Stimulated activated CD8-positive, alpha-beta memory T cell treated with anti-CD3 and anti-CD28 coated beads, Interleukin-7, amount 100 ng/mL, for 24 hours (primary cell): ENCODE data around the gene ZNF143.
"Not testable (repeated sequence)": the region's sequence is repeated elsewhere in the genome, so short reads cannot be mapped to it uniquely, and the experiment has no call there.

ENCODE experiments used
- DNase-seq: peaks from one replicate; pipeline ENCODE4 v3.0.0-alpha.2; 2020; ENCODE audit warnings: low read depth

ZNF143 gene

GRCh38 chr11:9549216-9549615, 88.4 kb downstream of the ZNF143 start:
- not testable (repeated sequence) for DNase-seq

GRCh38 chr11:9550191-9550628, 89.4 kb downstream of the ZNF143 start:
- no peak for DNase-seq

DNA sequence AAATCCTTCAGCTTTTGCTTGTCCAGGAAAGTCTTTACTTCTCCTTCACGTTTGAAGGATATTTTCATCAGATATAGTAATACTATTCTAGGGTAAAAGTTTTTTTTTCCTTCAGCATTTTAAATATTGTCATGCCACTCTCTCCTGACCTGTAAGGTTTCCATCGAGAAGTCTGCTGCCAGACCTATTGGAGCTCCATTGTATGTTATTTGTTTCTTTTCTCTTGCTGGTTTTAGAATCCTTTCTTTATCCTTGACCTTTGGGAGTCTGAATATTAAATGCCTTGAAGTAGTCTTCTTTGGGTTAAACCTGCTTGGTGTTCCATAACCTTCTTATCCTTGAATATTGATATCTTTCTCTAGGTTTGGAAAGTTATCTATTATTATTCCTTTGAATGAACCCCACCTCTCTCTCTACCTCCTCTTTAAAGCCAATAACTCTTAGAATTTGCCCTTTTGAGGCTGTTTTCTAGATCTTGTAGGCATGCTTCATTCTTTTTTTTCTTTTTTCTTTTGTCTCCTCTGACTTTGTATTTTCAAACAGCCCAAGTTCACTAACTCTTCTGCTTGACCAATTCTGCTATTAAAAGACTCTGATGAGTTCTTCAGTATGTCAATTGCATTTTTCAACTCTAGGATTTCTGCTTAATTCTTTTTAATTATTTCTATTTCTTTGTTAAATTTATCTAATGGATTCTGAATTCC, 100.6 kb downstream of the ZNF143 start:
- DNase-seq = no peak

DNA sequence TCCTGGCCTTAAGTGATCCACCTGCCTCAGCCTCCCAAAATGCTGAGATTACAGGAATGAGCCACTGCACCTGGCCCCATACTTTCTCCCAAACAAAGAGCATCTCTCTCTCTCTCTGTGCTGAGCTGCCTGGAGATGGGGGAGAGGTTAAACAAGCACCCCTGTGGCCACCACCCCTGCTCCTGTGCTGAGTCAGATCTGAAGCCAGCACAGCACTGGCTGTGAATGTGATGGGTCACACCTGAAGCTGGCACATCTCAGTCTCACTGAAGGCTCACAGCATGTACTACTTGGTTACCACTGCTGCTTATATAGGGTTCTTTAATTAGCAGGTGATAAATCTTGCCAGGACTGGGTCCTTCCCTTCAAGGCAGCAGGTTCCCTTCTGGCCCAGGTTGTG, 101.9 kb downstream of the ZNF143 start:
- no peak for DNase-seq

GRCh38 chr11:9563196-9563730, 102.5 kb downstream of the ZNF143 start:
- no peak for DNase-seq

DNA sequence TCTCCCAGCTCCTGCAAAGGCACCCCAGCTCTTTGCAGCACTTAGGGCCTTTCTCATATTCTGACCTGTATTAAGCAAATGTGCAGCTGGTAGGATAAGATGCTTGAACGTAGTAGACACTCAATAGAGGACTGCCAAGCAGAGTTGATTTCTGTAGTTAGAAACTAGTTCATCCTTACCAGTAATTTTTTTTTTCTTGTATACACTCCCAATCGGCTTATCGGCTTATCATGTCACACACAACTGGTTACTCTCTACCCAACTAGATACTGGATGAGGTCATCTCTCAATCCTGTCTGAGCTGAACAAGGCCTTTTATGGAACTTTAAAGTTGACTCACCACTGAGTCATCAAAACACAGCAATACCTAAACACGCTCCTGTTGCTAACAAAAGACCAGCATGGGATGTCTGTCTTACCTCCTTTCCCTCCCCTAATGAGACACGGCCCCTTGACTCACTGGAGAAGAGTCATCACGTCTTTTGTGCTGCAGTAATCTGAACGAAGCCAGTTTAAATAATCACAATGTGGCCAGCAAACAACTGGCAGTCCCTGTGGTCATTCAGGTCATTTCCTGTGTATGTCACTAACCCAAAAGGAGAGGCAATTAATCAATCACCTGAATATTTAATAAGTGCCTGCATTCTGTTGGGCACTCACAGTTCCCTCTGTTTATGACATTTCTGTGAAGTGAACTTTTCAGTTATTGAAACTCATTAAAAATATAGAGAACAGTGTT, 105.2 kb downstream of the ZNF143 start:
- DNase-seq = no peak

DNA sequence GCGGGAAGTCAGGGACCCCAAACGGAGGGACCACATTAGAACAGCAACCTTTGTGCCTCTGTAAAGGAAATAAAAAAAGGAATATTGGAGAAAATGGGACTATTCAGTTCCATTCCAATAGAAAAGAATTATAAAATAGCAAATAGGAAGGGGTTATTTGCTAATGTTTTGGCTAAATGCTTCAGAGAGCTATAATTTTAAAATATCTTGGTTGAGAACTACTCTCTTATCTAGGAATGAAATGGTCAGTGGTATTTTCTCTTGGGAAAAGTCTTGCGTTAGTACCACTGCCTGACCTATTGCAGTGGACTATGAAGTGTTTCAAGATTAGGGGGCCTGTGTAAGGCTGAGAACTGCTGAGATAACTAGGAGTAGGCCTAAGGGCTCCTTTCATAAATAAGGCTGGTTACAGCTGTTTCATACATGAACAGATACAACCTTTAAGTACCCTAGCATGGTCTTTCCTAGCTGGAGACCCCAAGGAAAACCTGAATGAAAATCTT, 105.8 kb downstream of the ZNF143 start:
- DNase-seq = no peak

DNA sequence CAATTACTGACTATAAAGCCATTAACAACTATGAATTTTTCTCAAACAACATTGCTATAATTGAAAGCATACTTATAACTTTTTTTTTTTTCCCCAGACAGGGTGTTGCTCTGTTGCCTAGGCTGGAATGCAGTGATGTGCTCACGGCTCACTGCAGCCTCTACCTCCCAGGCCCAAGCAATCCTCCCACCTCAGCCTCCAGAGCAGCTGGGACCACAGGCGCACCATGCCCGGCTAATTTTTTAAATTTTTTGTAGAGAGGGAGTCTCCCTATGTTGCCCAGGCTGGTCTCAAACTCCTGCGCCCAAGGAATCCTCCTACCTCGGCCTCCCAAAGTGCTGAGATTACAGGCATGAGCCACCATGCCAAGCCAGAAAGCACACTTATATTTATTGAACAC, 106.6 kb downstream of the ZNF143 start:
- DNase-seq = no peak

GRCh38 chr11:9568161-9568853, 107.5 kb downstream of the ZNF143 start:
- DNase-seq = no peak

GRCh38 chr11:9568854-9569587, 108.2 kb downstream of the ZNF143 start:
- no peak for DNase-seq

- DNase-seq = no peak
Observed at GRCh38 chr11:9569588-9570164, 108.9 kb downstream of the ZNF143 start.

GRCh38 chr11:9570313-9571025, 109.7 kb downstream of the ZNF143 start:
- DNase-seq = no peak

GRCh38 chr11:9571071-9571762, 110.4 kb downstream of the ZNF143 start:
- DNase-seq = no peak

DNA sequence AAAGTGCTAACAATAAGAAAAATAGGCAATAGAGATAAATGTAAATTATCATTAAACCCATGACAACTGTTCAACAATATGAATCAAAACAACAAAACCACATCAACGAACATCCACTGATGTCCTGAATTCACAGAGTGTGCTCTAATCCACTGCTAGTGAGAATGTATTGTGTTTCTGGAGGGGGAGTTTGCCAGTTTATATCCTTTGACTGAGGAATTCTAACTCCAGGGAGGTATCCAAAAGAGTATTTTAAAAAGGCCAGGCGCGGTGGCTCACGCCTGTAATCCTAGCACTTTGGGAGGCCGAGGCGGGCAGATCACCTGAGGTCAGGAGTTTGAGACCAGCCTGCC, 110.9 kb downstream of the ZNF143 start:
- no peak for DNase-seq

DNA sequence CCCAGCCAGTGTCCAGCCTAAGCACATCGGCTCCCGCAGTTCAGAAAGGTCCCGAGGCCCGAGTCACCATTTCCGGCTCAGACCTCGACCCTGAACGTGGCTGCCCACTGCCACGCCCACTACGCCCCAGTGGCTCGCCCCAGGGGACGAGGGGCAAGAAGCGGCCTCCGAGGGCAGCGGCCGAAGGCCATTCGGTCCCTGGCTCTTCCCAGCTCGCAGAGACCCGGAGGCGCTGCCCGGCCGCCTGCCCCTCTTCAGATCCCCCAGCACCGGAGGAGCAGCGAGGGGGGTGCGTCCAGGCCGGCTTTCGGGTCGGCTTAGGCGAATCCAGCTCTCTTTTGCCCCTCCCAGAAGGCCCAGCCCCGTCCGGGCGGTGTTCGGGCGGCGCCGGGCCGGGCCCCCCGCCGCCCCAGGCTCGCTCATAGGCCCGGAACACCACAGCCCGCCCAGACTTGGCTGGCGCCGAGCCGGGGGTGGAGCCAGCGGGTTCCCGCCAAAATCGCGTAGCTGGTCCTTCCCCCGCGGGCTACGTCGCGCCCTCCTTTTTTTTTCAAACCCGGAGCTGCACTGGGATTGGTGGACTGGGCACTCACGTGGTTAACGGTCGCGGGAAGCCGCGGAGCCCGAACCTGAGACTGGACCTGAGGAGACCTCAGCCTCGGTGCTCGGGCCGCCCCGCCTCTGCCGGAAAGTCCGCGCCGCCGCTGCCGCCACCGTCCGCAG, 112.4 kb downstream of the ZNF143 start, which contains the start of gene WEE1:
TSS of gene WEE1 (plus strand) at position 619 of the 723 bp plus-strand sequence. CDS start 264 bp downstream, outside the sequence.
- peak; percentile 94 for DNase-seq

DNA sequence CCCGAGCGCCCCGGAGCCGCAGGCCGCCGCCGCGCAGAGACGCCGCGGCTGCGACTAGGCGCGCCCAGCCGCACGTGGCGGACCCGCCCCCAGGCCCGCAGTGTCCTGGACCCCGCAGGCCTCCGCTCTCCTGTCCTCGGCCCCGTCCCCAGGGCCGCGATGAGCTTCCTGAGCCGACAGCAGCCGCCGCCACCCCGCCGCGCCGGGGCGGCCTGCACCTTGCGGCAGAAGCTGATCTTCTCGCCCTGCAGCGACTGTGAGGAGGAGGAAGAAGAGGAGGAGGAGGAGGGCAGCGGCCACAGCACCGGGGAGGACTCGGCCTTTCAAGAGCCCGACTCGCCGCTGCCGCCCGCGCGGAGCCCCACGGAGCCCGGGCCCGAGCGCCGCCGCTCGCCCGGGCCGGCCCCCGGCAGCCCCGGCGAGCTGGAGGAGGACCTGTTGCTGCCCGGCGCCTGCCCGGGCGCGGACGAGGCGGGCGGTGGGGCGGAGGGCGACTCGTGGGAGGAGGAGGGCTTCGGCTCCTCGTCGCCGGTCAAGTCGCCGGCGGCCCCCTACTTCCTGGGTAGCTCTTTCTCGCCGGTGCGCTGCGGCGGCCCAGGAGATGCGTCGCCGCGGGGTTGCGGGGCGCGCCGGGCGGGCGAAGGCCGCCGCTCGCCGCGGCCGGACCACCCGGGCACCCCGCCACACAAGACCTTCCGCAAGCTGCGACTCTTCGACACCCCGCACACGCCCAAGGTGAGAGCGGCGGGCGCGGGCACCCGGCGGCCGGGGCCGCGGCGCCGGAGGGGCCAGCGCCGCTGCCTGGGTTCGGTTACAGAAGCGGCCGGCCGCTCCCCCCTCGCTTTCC, 113.2 kb downstream of the ZNF143 start:
- no peak for DNase-seq

GRCh38 chr11:9574622-9575259, 113.9 kb downstream of the ZNF143 start:
- no peak for DNase-seq
